Astrocyte of the cerebellum (primary cell): ENCODE results near the gene GGACT.

ENCODE experiments used
- DNase-seq: peaks from one replicate; pipeline ENCODE4 v3.0.0-alpha.2; 2011; ENCODE audit warnings: low read depth
- H3K4me3 ChIP-seq: 2 replicates; pipeline ENCODE4 v1.5.1; 2011; ENCODE audit warnings: mild to moderate bottlenecking, low read depth, low read length, moderate library complexity
- in situ Hi-C: cut with HindIII; loops from 2 replicates; pipeline ENCODE4 v1.10.0; 2017; ENCODE audit warnings: low sequenced_read_pairs
- TF ChIP-seq, protein P1 (sequence below): IDR thresholded peaks from 2 replicates; pipeline ENCODE4 v1.5.1; 2012; ENCODE audit warnings: low read length, low read depth, moderate library complexity, mild to moderate bottlenecking; ENCODE audit errors: missing control alignments

Gene GGACT

DNA sequence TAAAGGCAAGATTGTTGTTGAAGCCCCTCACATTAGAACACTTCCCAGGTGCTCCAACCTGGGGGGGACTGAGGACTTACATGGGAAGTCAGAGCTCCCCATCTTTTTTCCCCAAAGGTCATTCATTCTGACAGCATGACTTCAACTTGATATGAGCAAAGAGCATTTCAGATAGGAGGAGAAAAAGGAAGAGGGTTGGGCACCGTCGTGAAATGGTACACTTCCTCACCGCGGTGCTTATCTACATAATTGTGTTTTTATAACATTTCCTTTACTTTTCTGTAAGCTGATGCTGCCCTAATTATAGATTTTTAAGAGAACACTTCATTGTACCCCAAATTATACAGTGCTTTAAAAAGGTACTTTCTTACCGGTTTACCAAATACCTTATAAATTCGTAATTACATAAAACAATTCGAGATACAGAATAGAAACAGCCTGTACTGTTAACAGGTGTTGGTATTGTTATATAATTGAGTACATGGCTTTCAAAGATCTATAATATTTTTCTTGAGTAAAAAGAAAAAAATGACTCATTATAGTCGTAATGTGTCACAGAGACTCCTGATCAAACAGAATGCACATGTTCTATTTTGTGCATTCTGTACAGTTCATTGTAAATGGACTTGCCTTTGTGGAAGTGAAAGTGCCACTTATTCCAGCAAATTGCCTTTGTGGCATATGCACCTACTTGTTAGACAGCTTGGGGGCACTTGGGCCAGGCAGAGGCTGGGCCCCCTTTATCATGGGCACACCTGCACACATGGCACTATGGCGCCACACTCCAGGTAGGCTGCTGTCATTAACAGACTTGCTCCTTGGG lies 81.8 kb downstream of the GGACT start:
- DNase-seq = no peak
- no peak overlapping the region for H3K4me3 ChIP-seq
- in situ Hi-C loops = no loop called here
- TF ChIP-seq, protein P1, sequence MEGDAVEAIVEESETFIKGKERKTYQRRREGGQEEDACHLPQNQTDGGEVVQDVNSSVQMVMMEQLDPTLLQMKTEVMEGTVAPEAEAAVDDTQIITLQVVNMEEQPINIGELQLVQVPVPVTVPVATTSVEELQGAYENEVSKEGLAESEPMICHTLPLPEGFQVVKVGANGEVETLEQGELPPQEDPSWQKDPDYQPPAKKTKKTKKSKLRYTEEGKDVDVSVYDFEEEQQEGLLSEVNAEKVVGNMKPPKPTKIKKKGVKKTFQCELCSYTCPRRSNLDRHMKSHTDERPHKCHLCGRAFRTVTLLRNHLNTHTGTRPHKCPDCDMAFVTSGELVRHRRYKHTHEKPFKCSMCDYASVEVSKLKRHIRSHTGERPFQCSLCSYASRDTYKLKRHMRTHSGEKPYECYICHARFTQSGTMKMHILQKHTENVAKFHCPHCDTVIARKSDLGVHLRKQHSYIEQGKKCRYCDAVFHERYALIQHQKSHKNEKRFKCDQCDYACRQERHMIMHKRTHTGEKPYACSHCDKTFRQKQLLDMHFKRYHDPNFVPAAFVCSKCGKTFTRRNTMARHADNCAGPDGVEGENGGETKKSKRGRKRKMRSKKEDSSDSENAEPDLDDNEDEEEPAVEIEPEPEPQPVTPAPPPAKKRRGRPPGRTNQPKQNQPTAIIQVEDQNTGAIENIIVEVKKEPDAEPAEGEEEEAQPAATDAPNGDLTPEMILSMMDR = no peak

DNA sequence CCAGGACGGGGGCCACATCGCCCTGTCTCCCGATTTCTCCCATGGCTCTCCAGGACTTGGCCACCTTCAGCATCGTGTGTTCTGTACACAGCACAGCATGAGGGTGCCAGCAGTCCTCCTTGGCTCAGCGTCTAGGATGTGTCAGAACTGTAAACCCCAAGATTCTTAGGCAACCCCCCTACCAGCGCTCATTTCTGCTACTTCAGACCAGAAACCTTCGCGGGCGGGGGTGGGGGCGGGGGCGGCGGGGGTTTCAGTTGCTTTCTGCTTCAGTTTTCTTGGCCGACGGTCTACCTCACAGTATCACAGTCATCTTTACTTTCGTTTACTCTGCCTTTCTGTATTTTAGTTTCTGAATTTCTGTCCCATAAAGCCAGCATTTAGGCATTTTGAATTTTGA lies 82.4 kb downstream of the GGACT start:
- H3K4me3 ChIP-seq = no peak overlapping the region
- in situ Hi-C loops = no loop called here
- TF ChIP-seq, protein P1 = no peak
- no peak for DNase-seq

DNA sequence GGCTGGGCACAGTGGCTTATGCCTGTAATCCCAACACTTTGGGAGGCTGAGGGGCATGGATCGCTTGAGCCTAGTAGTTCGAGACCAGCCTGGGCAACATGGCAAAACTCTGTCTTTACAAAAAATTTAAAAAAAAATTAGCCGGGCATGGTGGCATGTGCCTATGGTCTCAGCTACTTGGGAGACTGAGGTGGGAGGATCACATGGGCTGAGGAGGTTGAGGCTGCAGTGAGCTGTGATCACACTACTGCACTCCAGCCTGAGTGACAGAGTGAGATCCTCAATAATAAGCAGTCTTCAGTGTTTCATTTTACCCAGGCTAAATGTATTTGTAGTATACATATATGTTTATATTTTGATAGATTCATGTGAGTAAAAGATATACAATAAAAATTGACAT lies 85.0 kb downstream of the GGACT start:
- TF ChIP-seq, protein P1 = no peak
- H3K4me3 ChIP-seq = no peak overlapping the region
- in situ Hi-C loops = no loop called here
- DNase-seq = no peak

DNA sequence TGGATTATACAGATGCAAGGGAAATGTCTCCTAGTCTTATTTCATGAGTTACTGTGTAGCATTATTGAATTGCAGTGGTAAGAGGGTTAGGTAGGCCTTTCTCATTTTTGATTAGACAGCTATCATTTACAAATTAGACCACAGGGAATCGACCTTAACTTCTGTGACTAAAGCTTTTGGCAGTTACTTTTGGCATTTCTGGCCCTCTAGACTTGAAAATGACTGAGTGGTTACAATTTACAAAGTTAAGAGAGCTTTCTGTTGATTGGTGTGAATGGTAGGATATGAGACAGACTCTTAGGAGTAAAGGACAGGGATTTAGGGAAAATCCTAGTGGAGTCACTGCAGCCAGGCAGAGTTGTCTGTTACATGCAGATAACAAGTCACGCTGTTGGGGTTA lies 86.1 kb downstream of the GGACT start:
- TF ChIP-seq, protein P1 = no peak
- in situ Hi-C loops = no loop called here
- H3K4me3 ChIP-seq = no peak overlapping the region
- DNase-seq = no peak

DNA sequence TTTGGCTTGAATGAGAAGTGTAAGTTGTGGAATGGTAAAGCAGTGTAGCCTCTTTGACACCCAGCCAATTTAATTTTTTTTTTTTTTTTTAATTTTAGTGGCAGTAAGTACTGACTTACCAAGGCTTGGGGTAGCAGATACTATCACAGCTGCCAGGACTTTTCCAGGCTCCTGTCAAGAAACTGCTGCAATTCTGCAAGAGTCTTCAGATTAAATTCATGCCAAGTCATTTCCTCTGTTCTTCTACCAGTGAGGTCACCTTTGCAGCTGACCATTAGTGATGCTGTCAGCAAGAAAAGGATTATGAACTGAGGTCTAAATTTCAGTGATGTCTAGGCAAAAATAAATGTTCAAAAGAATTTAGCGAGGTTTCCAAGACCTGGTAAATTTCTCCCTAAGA lies 91.2 kb downstream of the GGACT start:
- in situ Hi-C loops = no loop called here
- peak; percentile 39 for DNase-seq
- TF ChIP-seq, protein P1 = no peak
- H3K4me3 ChIP-seq = no peak overlapping the region

DNA sequence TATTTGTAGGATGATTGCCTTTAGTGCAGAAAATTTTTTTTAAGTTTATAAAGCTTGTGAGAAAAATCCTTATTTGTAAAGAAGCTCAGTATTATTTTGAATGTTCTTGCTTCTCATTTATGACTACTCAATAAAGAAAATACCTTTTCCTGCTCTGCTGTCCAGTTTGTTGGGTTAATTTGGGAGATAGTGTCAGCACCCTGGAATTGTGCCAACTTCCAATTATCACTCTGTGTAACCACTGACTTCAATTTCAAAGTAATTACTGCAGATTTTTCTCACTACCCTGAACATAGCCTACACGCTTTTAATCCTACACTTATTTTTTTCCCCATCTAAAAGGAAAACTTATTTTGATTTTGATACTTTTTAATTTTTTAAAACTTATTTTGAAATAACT lies 93.1 kb downstream of the GGACT start:
- TF ChIP-seq, protein P1 = no peak
- no peak overlapping the region for H3K4me3 ChIP-seq
- in situ Hi-C loops = no loop called here
- no peak for DNase-seq

DNA sequence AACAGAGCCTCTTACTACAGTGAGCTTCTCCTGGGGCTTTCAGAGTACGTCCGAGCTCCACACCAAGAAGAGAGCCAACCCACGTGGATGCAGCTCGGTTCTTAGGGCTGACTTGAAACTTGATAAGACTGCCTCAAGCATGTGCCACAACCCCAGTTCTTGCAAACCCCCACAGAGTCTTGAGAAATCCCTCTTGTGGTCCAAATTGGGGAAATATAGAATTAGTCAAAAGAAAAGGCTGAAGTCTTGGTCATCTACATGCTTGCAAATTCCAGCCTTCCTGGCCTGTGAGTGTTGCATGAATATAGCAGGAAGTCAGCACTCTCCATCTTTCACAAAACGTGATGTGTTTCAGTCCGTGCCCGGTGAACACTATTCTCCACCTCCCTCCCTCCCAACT lies 95.2 kb downstream of the GGACT start:
- in situ Hi-C loops = no loop called here
- no peak for DNase-seq
- TF ChIP-seq, protein P1 = no peak
- no peak overlapping the region for H3K4me3 ChIP-seq
